ENCODE results near the gene TEX22. TPM values are rescaled to one million over a fixed set of nuclear protein-coding genes. Genes with fewer than 3 reads are reported as not detected.

The TEX22 gene
- total RNA-seq, 1 donor from 2014 or later, result 4.8 TPM

- peaks cover 6% of the 10 kb centered on the region for H3K36me3 Mint-ChIP-seq
- no peaks in the 10 kb centered on the region for H3K27me3 Mint-ChIP-seq (ENCODE audit: low read depth)
- no peak overlapping the region for H3K27ac Mint-ChIP-seq
- no peak for TF ChIP-seq CTCF (IDR thresholded peaks at IDR 0.05; ENCODE audit: unreplicated experiment)
- no peak for DNase-seq (ENCODE audit: low spot score in 2 of 2, unreplicated experiment in 2 of 2)
- H3K4me3 Mint-ChIP-seq, result no peak overlapping the region
- no peaks in the 10 kb centered on the region for H3K4me1 Mint-ChIP-seq
- H3K9me3 Mint-ChIP-seq, result no peaks in the 10 kb centered on the region
Observed at GRCh38 chr14:105380756-105381155, 17.6 kb upstream of the TEX22 start.

- Mint-ChIP-seq H3K27me3 (ENCODE audit: low read depth) (no peaks in the 10 kb centered on the region), H3K9me3 (no peaks in the 10 kb centered on the region), H3K4me1 (no peaks in the 10 kb centered on the region), H3K27ac (no peak overlapping the region), H3K36me3 (peaks cover 6% of the 10 kb centered on the region), H3K4me3 (no peak overlapping the region)
- no peak for DNase-seq (ENCODE audit: low spot score in 2 of 2, unreplicated experiment in 2 of 2)
- TF ChIP-seq CTCF (IDR thresholded peaks at IDR 0.05; ENCODE audit: unreplicated experiment), result no peak
Observed at GRCh38 chr14:105381446-105382342, 16.6 kb upstream of the TEX22 start.

GRCh38 chr14:105382343-105383082 lies 15.8 kb upstream of the TEX22 start:
- Mint-ChIP-seq H3K4me3 (no peak overlapping the region), H3K4me1 (no peaks in the 10 kb centered on the region), H3K27me3 (ENCODE audit: low read depth) (no peaks in the 10 kb centered on the region), H3K9me3 (no peaks in the 10 kb centered on the region), H3K36me3 (peaks cover 6% of the 10 kb centered on the region), H3K27ac (no peak overlapping the region)
- no peak for TF ChIP-seq CTCF (IDR thresholded peaks at IDR 0.05; ENCODE audit: unreplicated experiment)
- DNase-seq (ENCODE audit: low spot score in 2 of 2, unreplicated experiment in 2 of 2), result no peak

GRCh38 chr14:105383083-105383730 lies 15.1 kb upstream of the TEX22 start:
- H3K36me3 Mint-ChIP-seq, result peaks cover 6% of the 10 kb centered on the region
- no peak for TF ChIP-seq CTCF (IDR thresholded peaks at IDR 0.05; ENCODE audit: unreplicated experiment)
- H3K9me3 Mint-ChIP-seq, result no peaks in the 10 kb centered on the region
- peak in 1 of 2 experiments; percentile 12 for DNase-seq (ENCODE audit: low spot score in 2 of 2, unreplicated experiment in 2 of 2)
- no peak overlapping the region for H3K4me3 Mint-ChIP-seq
- H3K27ac Mint-ChIP-seq, result no peak overlapping the region
- H3K4me1 Mint-ChIP-seq, result no peaks in the 10 kb centered on the region
- no peaks in the 10 kb centered on the region for H3K27me3 Mint-ChIP-seq (ENCODE audit: low read depth)

GRCh38 chr14:105384041-105384557 lies 14.2 kb upstream of the TEX22 start:
- DNase-seq (ENCODE audit: low spot score in 2 of 2, unreplicated experiment in 2 of 2), result peak in 1 of 2 experiments; percentile 18
- no peak for TF ChIP-seq CTCF (IDR thresholded peaks at IDR 0.05; ENCODE audit: unreplicated experiment)
- Mint-ChIP-seq H3K36me3 (peaks cover 6% of the 10 kb centered on the region), H3K27me3 (ENCODE audit: low read depth) (no peaks in the 10 kb centered on the region), H3K4me3 (no peak overlapping the region), H3K9me3 (no peaks in the 10 kb centered on the region), H3K27ac (no peak overlapping the region), H3K4me1 (no peaks in the 10 kb centered on the region)
